Neural crest cell (in vitro differentiated cells): Measurements from ENCODE around the gene HSP90AB1. TPM values are rescaled to one million over a fixed set of nuclear protein-coding genes. Genes with fewer than 3 reads are reported as not detected.

Experiments
- DNase-seq: peaks from one replicate; pipeline ENCODE4 v3.0.0; 2021; ENCODE audit warnings: low read depth, mixed read lengths, low spot score
- H3K27ac Mint-ChIP-seq: one replicate; pipeline ENCODE4 v1.8.0; 2021; ENCODE audit warnings: mild to moderate bottlenecking, mixed read lengths; ENCODE audit not compliant: unreplicated experiment
- H3K27me3 Mint-ChIP-seq: 2 replicates; pipeline ENCODE4 v1.8.0; 2021; ENCODE audit warnings: low read depth, mild to moderate bottlenecking, mixed read lengths
- H3K36me3 Mint-ChIP-seq: 2 replicates; pipeline ENCODE4 v1.8.0; 2021; ENCODE audit warnings: low read depth, mild to moderate bottlenecking, mixed read lengths
- H3K4me1 Mint-ChIP-seq: 2 replicates; pipeline ENCODE4 v1.8.0; 2021; ENCODE audit warnings: mixed read lengths
- H3K4me3 Mint-ChIP-seq: one replicate; pipeline ENCODE4 v1.8.0; 2021; ENCODE audit warnings: mild to moderate bottlenecking, mixed read lengths
- H3K9me3 Mint-ChIP-seq: 2 replicates; pipeline ENCODE4 v1.8.0; 2021; ENCODE audit warnings: mixed read lengths
- total RNA-seq: library from RNA; stranded (reverse); gene quantifications from 2 replicates; pipeline ENCODE4 v1.2.1, GENCODE V29; 2021
- TF ChIP-seq, protein P1 (sequence below): fragments of 200-600 bp; sonication (generic); conservative IDR thresholded peaks from 2 replicates; pipeline ENCODE4 v1.5.0; 2021; ENCODE audit warnings: antibody characterized with exemption, mild to moderate bottlenecking

The HSP90AB1 gene
- total RNA-seq, 1 donor from 2014 or later: 1,508 TPM

DNA sequence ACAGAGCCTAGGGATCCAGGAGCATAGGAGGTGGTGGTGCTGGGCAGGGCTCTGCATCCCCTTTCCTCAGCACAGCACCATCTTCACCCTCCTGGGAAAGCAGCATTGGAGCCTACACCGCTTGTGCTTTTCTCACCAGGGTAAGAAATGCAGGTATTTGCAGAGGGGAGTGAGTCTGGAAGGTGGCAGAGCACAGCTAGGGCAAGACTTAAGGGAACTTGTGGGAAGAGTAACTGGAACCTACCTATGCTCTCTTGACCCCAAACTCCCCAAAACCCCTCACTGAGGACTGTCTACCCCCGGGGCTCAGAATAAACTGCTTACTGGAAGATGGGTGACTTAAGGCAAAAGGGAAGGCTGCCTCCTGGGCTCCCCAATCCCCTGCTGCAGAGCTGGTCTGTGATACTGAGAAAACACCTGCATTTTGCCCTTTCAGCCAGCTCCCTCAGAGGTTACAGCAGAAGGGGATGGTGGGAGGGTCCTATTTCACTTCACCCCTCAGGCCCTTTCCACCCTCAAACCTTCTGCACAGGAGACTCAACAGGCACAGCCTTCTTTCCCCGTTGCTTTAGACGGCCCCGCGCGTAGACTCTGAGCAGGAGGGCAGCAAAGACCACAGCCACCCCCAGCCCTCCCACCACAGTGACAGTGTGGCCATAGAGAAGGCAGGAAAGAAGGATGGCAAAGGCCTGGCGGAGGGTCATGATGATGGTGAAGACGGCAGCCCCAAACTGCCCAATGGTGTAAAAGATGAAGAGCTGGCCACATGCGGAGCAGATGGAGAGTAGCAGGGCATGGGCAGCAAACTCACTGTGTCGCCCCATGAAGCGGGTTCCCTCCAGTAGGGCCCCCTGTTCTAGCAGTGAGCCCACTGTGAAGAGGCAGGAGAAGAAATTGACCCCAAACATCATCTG lies 7.5 kb downstream of the HSP90AB1 start:
- no peak for DNase-seq
- TF ChIP-seq, protein P1, sequence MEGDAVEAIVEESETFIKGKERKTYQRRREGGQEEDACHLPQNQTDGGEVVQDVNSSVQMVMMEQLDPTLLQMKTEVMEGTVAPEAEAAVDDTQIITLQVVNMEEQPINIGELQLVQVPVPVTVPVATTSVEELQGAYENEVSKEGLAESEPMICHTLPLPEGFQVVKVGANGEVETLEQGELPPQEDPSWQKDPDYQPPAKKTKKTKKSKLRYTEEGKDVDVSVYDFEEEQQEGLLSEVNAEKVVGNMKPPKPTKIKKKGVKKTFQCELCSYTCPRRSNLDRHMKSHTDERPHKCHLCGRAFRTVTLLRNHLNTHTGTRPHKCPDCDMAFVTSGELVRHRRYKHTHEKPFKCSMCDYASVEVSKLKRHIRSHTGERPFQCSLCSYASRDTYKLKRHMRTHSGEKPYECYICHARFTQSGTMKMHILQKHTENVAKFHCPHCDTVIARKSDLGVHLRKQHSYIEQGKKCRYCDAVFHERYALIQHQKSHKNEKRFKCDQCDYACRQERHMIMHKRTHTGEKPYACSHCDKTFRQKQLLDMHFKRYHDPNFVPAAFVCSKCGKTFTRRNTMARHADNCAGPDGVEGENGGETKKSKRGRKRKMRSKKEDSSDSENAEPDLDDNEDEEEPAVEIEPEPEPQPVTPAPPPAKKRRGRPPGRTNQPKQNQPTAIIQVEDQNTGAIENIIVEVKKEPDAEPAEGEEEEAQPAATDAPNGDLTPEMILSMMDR: no peak
- Mint-ChIP-seq H3K4me3 (peak overlapping the region; percentile 93), H3K36me3 (peaks cover 48% of the 10 kb centered on the region), H3K9me3 (no peaks in the 10 kb centered on the region), H3K27me3 (peaks cover 30% of the 10 kb centered on the region), H3K4me1 (peaks cover 74% of the 10 kb centered on the region), H3K27ac (no peak overlapping the region)

DNA sequence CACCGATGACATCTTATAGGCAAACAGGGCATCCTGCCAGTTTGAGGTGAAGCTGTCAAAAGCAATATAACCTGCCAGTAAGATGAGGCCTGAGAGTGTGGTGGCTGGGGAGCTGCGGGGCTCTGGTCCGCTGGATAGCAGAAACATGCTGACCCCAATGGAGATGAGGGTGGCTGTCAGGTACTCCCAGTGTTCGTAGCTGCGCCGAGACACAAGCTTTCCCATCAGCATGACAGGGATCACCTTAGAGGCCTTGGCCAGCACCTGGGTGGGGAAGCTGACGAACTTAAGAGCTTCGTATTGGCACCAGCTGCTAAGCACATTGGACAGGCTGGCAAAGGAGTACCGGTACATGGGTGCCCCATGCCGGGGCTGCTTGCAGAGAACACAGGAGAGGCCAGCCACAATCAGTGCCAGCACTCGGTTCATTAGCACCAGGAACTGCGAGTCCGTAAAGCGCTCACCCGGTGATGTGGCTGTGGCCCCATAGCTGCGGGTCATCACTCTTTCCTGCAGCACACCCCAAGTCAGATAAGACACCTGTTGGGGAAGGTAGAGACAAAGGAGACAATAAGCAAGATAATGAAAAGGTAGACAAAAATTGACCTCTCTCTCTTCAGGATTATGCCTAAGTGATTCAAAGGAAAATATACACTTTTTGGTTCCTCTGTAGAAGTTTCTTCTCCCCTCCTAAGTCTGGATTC lies 8.4 kb downstream of the HSP90AB1 start:
- H3K36me3 Mint-ChIP-seq: peaks cover 40% of the 10 kb centered on the region
- no peaks in the 10 kb centered on the region for H3K9me3 Mint-ChIP-seq
- peaks cover 67% of the 10 kb centered on the region for H3K4me1 Mint-ChIP-seq
- H3K27me3 Mint-ChIP-seq: peaks cover 30% of the 10 kb centered on the region
- DNase-seq: no peak
- peak overlapping the region; percentile 93 for H3K4me3 Mint-ChIP-seq
- TF ChIP-seq, protein P1: no peak
- peak overlapping the region; percentile 70 for H3K27ac Mint-ChIP-seq

DNA sequence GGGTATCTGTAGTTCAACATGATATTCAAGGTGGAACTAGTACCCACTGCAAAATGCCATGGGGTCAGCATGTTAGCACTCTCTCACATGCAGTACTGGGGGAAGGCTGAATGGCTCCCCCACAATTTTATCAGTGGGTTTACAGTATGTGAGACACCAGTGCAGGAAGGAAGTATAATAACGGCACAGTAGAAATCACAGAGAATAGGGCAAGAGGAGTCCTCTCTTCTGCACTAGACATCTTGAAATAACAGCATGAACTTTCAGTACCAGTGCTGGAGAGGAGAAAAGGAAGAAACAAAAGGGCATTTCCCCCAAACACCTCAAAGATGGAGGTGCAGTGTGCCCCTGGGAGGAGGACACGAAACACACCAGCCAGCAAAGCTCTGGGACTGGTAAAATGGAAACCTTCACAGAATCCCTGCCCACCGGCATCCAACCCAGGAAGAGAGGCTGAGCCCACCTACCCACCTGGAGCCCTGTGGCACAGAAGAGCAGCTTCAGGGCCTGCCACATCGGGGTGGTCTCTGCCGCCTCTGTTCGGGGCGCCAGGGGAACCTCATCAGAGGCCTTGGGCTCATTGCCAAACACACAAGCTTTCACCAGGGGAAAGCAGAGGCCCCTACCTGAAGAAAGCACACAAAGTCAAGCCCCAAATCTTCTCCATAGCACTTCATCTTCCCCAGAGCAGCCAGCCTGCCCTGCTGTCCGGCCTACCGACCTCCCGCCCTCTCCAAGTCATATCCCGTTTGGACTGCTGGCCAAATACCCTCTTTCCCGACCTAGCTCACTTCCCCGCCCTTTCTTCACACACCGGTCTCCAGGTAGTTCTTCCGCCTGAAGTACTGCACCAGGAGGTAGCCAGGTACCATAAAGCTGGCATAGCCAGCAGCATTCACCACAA lies 9.2 kb downstream of the HSP90AB1 start:
- TF ChIP-seq, protein P1: no peak
- Mint-ChIP-seq H3K27me3 (peaks cover 30% of the 10 kb centered on the region), H3K4me3 (peak overlapping the region; percentile 93), H3K9me3 (no peaks in the 10 kb centered on the region), H3K4me1 (peaks cover 60% of the 10 kb centered on the region), H3K36me3 (peaks cover 36% of the 10 kb centered on the region), H3K27ac (peak overlapping the region; percentile 95)
- DNase-seq: no peak

DNA sequence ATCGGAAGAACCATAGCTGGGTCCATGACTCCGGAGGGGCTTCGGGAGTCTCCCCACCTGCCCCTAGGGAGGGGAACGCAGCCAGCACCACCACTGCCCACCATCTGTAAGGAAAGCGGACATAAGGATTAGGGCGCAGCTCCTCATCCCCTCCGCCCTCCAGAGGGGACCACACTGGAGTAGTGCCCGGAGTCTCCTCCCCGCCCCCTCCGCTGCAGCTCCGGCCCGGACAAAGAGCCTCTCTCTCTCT lies 9.8 kb downstream of the HSP90AB1 start:
- H3K9me3 Mint-ChIP-seq: no peaks in the 10 kb centered on the region
- DNase-seq: no peak
- peak overlapping the region; percentile 93 for H3K4me3 Mint-ChIP-seq
- TF ChIP-seq, protein P1: no peak
- peaks cover 31% of the 10 kb centered on the region for H3K36me3 Mint-ChIP-seq
- peaks cover 55% of the 10 kb centered on the region for H3K4me1 Mint-ChIP-seq
- peak overlapping the region; percentile 95 for H3K27ac Mint-ChIP-seq
- peaks cover 30% of the 10 kb centered on the region for H3K27me3 Mint-ChIP-seq

DNA sequence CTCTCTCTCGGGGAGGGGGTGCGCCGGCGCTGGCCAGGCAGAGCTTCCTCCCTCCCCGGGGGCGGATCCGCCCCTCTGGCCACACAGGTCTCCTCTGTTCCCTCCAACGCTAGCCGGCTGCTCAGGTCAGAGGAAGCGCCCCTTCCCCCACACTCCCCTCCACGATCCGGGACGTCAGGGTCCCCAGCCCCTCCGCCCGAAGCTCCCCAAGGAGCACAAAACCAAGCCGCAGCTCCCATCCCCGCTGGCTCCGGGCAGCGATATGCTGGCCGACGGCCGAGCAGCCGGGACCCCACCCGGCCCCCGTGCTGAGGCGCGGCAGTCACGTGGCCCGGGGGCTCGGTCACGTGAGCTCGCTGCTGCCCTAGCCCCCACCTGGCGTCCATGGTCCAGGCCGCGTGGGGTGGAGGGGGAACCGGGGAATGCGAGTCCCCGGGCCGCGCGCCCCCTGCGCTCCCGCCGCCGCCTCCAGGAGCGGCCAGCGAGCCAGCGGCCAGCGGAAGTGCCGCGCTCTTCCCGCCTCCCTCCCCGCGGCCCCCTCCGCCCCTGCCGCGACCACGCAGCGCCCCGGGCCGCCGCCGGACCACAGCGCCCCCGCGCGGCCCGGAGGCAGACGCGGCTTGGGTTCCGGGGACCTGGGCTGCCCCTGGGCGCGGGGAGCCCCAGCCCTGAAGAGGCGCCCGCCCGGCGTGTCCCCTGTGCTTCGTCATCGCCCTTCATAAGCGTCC lies 10.3 kb downstream of the HSP90AB1 start, which contains the start of gene SLC35B2:
Gene SLC35B2 (minus strand): TSS at position 504 of the 728 bp plus-strand sequence. CDS start 118 bp downstream, at position 386.
- Mint-ChIP-seq H3K4me3 (peak within 1 kb of the TSS; percentile 93), H3K9me3 (no peaks in the 10 kb centered on the region), H3K4me1 (peaks cover 50% of the 10 kb centered on the region), H3K36me3 (peaks cover 26% of the 10 kb centered on the region), H3K27ac (peak within 1 kb of the TSS; percentile 97), H3K27me3 (peaks cover 30% of the 10 kb centered on the region)
- TF ChIP-seq, protein P1: peak; percentile 88
- DNase-seq: peak; percentile 72
